ENCODE results near the gene PTPRN2. TPM values are rescaled to one million over a fixed set of nuclear protein-coding genes. Genes with fewer than 3 reads are reported as not detected.

The PTPRN2 gene
- total and polyA plus RNA-seq, 7 donors: 0.47 to 0.82 (median 0.51) TPM

GRCh38 chr7:158366346-158366745, 221.3 kb downstream of the PTPRN2 start:
- Histone ChIP-seq H3K27me3 (ENCODE audit: insufficient read depth in 3 of 3, low read length in 2 of 3) (no peaks in the 10 kb centered on the region), H3K4me1 (no peaks in the 10 kb centered on the region), H3K36me3 (ENCODE audit: insufficient read depth in 1 of 2, low read depth in 1 of 2) (no peaks in the 10 kb centered on the region), H3K9me3 (no peaks in the 10 kb centered on the region), H3K27ac (no peak overlapping the region), H3K4me3 (no peak overlapping the region)
- no peak for ATAC-seq
- no peak for DNase-seq
- 74 to 77% (median 75%) methylated on average over 19 of the region's 19 CpGs for WGBS, 3 donors
- TF ChIP-seq CTCF (IDR thresholded peaks at IDR 0.05): no peak
- intact Hi-C loops (cut with DNase I): no loop called here

GRCh38 chr7:158365267-158365666, 222.4 kb downstream of the PTPRN2 start:
- H3K9me3 ChIP-seq: no peaks in the 10 kb centered on the region
- intact Hi-C loops (cut with DNase I): no loop called here
- WGBS, 3 donors: 73 to 84% (median 81%) methylated on average over 14 of the region's 14 CpGs

DNA sequence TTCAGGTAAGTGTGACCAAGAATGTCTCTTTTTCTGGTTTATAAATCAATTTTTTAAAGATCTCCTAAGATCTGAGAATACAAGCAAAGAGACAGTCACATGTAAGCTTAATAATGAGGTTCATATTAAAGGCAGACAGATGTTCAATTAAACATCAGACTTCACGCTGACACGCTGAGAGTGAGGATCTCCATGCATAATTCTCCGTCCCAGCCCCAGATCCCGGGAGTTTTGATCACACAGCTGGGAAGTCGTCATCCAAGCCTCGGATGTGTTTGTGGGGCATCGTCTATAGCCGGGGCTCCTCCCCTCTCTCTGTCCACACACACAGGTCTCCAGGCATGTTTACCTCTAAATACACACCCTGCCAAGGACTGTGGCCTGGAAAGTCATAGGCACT, 223.2 kb downstream of the PTPRN2 start:
- DNase-seq (no peak), ATAC-seq (no peak)
- H3K4me3 ChIP-seq: no peak overlapping the region
- no peaks in the 10 kb centered on the region for H3K36me3 ChIP-seq (ENCODE audit: insufficient read depth in 1 of 2, low read depth in 1 of 2)
- H3K9me3 ChIP-seq: no peaks in the 10 kb centered on the region
- intact Hi-C loops (cut with DNase I): no loop called here
- 46 to 57% (median 52%) methylated on average over 8 of the region's 8 CpGs for WGBS, 3 donors
- no peak for TF ChIP-seq CTCF (IDR thresholded peaks at IDR 0.05)
- H3K27me3 ChIP-seq (ENCODE audit: insufficient read depth in 3 of 3, low read length in 2 of 3): no peaks in the 10 kb centered on the region
- H3K27ac ChIP-seq: no peak overlapping the region
- no peaks in the 10 kb centered on the region for H3K4me1 ChIP-seq

More at GRCh38 chr7:158365267-158365666, 222.4 kb downstream of the PTPRN2 start:
- Histone ChIP-seq H3K27me3 (ENCODE audit: insufficient read depth in 3 of 3, low read length in 2 of 3) (no peaks in the 10 kb centered on the region), H3K27ac (no peak overlapping the region), H3K36me3 (ENCODE audit: insufficient read depth in 1 of 2, low read depth in 1 of 2) (no peaks in the 10 kb centered on the region), H3K4me1 (no peaks in the 10 kb centered on the region), H3K4me3 (no peak overlapping the region)
- DNase-seq (no peak), ATAC-seq (no peak)
- TF ChIP-seq CTCF (IDR thresholded peaks at IDR 0.05): no peak

DNA sequence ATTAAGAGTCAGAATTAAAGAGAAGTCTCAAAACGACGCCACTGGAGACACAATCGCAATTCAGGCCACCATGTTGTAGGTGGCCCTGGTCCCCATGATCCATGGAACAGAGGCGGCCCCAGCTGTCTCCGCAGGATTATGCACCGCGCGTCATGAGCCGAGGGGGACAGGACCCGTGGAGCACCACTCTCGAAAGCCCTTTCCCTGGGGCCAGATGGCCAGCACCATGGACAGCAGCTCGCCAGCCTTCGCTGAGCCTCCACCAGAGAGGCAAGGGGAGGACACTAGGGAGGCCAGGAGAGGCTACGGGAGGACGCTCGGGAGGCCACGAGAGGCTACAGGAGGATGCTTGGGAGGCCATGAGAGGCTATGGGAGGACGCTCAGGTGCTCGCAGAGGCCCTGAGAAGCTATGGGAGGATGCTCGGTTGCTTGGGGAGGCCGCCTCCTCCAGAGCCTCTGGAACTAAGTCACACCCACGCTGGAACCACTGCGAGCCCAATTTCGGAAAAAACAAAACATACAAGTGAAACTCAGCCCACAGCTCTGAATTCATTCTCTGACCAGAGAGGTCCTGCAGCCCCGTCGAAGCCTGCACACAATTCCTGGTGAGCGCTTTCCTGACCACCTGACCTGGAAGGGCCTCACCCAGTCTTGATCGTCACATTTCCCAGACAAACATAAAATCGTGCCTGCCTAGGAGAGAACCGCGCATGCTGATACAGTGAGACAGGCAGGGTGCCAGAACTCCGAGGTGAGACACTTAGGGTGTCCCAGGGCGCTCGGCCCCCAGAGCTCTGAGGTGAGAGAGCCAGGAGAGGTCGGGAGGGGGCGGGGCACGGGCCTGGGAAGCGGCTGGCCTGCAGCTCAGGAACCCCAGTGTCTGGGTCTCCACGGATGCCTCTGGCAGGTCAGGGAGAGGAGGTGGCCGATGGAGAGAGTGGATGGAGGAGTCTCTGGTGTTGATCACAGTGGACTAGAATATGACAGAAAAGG, 224.4 kb downstream of the PTPRN2 start:
- Histone ChIP-seq H3K27me3 (ENCODE audit: insufficient read depth in 3 of 3, low read length in 2 of 3) (no peaks in the 10 kb centered on the region), H3K4me3 (no peak overlapping the region), H3K36me3 (ENCODE audit: insufficient read depth in 1 of 2, low read depth in 1 of 2) (no peaks in the 10 kb centered on the region), H3K4me1 (no peaks in the 10 kb centered on the region), H3K27ac (no peak overlapping the region), H3K9me3 (no peaks in the 10 kb centered on the region)
- TF ChIP-seq CTCF (IDR thresholded peaks at IDR 0.05): no peak
- 72 to 76% (median 75%) methylated on average over 40 of the region's 40 CpGs for WGBS, 3 donors
- ATAC-seq (no peak), DNase-seq (no peak)
- intact Hi-C loops (cut with DNase I): no loop called here

Data from psoas muscle (tissue), 8 donors.